Mesothelial cell of epicardium (in vitro differentiated cells): ENCODE results near the gene SPDYC. TPM values are rescaled to one million over a fixed set of nuclear protein-coding genes. Genes with fewer than 3 reads are reported as not detected.

Source experiments
- DNase-seq, 2 experiments: peaks; one replicate each; pipeline ENCODE4 v3.0.0; 2021; ENCODE audit warnings: low spot score in 2 of 2; ENCODE audit not compliant: unreplicated experiment in 2 of 2
- H3K27ac Mint-ChIP-seq: 2 replicates; pipeline ENCODE4 v1.8.0; 2021; ENCODE audit warnings: mixed read lengths
- H3K27me3 Mint-ChIP-seq: 2 replicates; pipeline ENCODE4 v1.8.0; 2021; ENCODE audit warnings: low read depth, mixed read lengths
- H3K36me3 Mint-ChIP-seq: 2 replicates; pipeline ENCODE4 v1.8.0; 2021; ENCODE audit warnings: mixed read lengths
- H3K4me1 Mint-ChIP-seq: 2 replicates; pipeline ENCODE4 v1.8.0; 2021; ENCODE audit warnings: mixed read lengths
- H3K4me3 Mint-ChIP-seq: 2 replicates; pipeline ENCODE4 v1.8.0; 2021; ENCODE audit warnings: mild to moderate bottlenecking, moderate library complexity, mixed read lengths
- H3K9me3 Mint-ChIP-seq: 2 replicates; pipeline ENCODE4 v1.8.0; 2021; ENCODE audit warnings: mixed read lengths
- total RNA-seq: library from RNA; stranded (reverse); gene quantifications from 3 replicates; pipeline ENCODE4 v1.2.1, GENCODE V29; 2021
- TF ChIP-seq, protein P1 (sequence below): fragments of 200-600 bp; sonication (generic); IDR thresholded peaks from one replicate; pipeline ENCODE4 v1.5.0; 2021; ENCODE audit warnings: antibody characterized with exemption; ENCODE audit not compliant: unreplicated experiment

SPDYC gene
- total RNA-seq, 1 donor from 2014 or later, result not detected

DNA sequence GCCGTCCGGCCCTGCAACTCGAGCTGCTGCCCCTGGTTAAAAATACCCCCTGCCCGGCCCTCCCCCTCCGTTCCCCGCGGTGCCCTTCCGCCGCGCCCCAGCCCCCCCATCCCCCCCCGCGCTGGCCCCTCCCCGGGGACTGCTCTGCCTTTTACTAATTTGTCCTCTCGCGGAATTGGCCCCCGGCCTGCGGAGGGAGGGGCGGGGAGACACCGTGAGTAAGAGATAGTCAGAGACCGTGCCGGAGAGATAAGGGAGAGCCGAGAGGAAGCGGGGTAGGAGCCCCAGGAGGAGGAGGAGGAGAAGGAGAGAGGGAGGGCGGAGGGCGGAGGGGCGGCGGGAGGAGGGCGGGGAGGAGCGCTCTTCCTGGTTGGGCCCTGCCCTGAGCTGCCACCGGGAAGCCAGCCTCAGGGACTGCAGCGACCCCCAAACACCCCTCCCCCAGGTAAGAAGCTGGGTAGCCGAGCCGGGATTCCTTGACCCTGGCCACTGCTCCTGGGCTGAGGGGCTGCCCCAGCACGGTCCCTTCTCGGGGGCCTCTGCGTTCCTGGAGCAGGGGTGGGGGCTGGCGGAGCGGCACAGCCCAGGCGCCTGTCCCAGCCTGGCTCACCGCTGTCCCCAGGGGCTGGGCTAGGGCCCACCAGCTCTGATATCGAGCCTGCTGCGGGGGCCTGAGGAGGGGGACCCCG lies 11.7 kb downstream of the SPDYC start, which contains the start of gene CAPN1:
Gene CAPN1, plus strand, starts transcription at position 360 of the 689 bp plus-strand sequence. CDS start 774 bp downstream, outside the sequence.
- Mint-ChIP-seq H3K9me3 (no peaks in the 10 kb centered on the region), H3K27ac (peak within 1 kb of the TSS; percentile 97), H3K36me3 (peaks cover 2% of the 10 kb centered on the region), H3K27me3 (no peaks in the 10 kb centered on the region), H3K4me1 (peaks cover 21% of the 10 kb centered on the region), H3K4me3 (peak within 1 kb of the TSS; percentile 89)
- DNase-seq, result peak; percentile 49 to 65
- TF ChIP-seq, protein P1, sequence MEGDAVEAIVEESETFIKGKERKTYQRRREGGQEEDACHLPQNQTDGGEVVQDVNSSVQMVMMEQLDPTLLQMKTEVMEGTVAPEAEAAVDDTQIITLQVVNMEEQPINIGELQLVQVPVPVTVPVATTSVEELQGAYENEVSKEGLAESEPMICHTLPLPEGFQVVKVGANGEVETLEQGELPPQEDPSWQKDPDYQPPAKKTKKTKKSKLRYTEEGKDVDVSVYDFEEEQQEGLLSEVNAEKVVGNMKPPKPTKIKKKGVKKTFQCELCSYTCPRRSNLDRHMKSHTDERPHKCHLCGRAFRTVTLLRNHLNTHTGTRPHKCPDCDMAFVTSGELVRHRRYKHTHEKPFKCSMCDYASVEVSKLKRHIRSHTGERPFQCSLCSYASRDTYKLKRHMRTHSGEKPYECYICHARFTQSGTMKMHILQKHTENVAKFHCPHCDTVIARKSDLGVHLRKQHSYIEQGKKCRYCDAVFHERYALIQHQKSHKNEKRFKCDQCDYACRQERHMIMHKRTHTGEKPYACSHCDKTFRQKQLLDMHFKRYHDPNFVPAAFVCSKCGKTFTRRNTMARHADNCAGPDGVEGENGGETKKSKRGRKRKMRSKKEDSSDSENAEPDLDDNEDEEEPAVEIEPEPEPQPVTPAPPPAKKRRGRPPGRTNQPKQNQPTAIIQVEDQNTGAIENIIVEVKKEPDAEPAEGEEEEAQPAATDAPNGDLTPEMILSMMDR, result no peak

DNA sequence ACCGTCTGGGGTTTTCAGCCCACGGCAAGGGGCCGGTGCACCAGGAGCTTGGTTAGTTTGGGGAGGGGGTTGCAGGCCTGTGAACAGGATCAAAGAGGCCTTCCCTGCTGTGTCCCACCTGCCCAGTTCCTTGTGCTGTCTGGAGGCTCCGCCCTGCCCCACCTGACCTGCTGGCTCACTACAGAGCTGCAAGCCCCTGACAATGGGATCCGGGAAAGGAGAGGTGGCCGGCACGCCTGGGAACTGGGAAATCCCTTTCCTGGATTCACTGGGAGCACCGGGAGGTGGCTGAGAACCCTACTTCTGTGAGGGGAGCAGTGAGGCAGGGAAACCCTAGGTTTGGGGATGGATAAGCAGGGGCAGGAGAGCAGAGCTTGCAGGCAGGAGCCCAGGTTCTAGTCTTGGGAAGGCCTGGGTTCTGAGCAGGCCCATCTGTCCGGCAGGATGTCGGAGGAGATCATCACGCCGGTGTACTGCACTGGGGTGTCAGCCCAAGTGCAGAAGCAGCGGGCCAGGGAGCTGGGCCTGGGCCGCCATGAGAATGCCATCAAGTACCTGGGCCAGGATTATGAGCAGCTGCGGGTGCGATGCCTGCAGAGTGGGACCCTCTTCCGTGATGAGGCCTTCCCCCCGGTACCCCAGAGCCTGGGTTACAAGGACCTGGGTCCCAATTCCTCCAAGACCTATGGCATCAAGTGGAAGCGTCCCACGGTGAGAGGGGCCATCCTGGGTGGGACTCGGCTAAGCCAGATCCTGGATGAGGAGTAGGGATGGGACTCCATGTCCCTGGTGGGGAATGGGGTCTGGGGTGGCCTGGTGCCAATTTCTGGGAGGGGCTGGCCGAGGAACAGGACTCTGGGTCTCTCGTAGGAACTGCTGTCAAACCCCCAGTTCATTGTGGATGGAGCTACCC lies 12.5 kb downstream of the SPDYC start:
- no peak for DNase-seq
- peak overlapping the region; percentile 97 for H3K27ac Mint-ChIP-seq
- TF ChIP-seq, protein P1, result no peak
- no peaks in the 10 kb centered on the region for H3K9me3 Mint-ChIP-seq
- H3K4me1 Mint-ChIP-seq, result peaks cover 21% of the 10 kb centered on the region
- peaks cover 4% of the 10 kb centered on the region for H3K36me3 Mint-ChIP-seq
- no peaks in the 10 kb centered on the region for H3K27me3 Mint-ChIP-seq
- H3K4me3 Mint-ChIP-seq, result peak overlapping the region; percentile 89

DNA sequence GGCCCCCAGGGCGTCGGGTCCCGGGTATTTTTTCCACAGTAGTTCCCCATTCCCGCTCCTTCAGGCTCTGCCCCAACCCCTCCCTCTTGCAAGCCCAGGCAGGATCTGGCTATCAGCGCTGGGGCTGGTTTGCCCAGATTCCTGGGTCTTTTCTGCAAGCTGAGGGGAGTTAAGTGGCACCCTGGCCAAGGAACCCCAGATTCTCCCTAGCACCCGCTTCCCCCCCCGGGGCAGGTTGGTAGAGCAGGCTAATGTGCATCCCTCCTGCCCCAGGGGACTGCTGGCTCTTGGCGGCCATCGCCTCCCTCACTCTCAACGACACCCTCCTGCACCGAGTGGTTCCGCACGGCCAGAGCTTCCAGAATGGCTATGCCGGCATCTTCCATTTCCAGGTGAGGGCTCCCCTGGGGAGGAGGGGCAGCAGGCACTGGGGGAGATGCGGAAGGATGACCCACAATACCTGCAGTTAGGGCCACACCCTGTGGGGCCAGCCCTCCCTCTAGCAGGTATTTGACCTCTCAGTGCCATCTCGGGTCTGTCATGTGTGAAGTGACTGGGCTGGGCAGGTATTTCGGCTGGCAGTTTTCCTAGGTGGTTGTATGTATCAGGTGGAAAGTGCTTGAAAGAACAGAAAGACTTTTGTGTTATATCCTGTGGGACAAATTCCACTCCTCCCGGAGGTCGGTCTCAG lies 13.3 kb downstream of the SPDYC start:
- Mint-ChIP-seq H3K4me3 (peak overlapping the region; percentile 89), H3K36me3 (peaks cover 4% of the 10 kb centered on the region), H3K9me3 (no peaks in the 10 kb centered on the region), H3K4me1 (peaks cover 21% of the 10 kb centered on the region), H3K27ac (peak overlapping the region; percentile 97), H3K27me3 (no peaks in the 10 kb centered on the region)
- DNase-seq, result no peak
- TF ChIP-seq, protein P1, result no peak

DNA sequence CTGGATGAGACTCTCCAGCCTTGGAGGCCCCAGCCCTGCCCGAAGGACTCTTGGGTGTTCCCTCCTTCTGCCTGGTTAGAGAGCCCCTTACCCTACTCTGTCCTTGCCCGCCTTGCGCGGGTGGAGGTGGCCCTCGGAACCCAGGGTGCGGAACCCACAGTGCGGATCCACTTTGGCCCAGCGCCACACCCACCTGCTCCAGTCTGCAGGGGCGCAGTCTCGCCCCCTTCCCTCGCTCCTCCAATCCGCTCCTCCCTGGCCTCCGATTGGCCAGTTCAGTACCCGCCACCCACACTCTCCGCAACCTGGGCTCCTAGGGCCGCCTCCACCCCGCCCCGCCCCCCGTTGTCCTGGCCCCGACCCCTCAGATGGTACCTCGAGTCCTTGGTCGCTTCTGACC lies 14.1 kb downstream of the SPDYC start:
- H3K9me3 Mint-ChIP-seq, result no peaks in the 10 kb centered on the region
- no peaks in the 10 kb centered on the region for H3K27me3 Mint-ChIP-seq
- no peak for DNase-seq
- TF ChIP-seq, protein P1, result no peak
- H3K36me3 Mint-ChIP-seq, result peaks cover 6% of the 10 kb centered on the region
- no peak overlapping the region for H3K27ac Mint-ChIP-seq
- H3K4me1 Mint-ChIP-seq, result peaks cover 21% of the 10 kb centered on the region
- H3K4me3 Mint-ChIP-seq, result peak overlapping the region; percentile 89

DNA sequence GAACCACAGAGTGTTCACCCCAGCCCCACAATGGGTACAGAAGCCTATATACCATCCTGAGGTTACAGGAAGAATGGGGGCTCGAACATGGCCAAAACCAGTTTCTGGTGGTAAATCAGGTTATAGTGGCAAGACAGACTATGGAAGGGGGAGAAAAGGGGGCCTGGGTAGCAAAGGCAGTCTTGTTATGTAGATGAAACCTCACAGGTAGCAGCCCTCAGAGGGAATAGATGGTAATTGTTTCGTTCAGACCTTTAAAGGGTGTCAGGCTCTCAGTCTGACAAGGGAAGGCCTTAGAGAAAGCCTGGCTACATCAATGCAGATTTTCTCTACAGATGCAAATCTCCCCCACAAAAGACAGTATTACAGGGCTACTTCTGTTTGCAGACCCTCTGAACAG lies 15.1 kb downstream of the SPDYC start:
- Mint-ChIP-seq H3K4me3 (no peak overlapping the region), H3K36me3 (peaks cover 17% of the 10 kb centered on the region), H3K27me3 (no peaks in the 10 kb centered on the region), H3K27ac (peak overlapping the region; percentile 48), H3K4me1 (peaks cover 21% of the 10 kb centered on the region), H3K9me3 (no peaks in the 10 kb centered on the region)
- no peak for DNase-seq
- TF ChIP-seq, protein P1, result no peak
